Activated naive CD4-positive, alpha-beta T cell (primary cell): Measurements from ENCODE around the gene LRRC74B.
"Not testable (repeated sequence)": the region's sequence is repeated elsewhere in the genome, so short reads cannot be mapped to it uniquely, and the experiment has no call there.

Experiments used
- DNase-seq, 4 experiments: peaks; one replicate each; lab custom pipeline; 2025; lab: John Stamatoyannopoulos, UW

LRRC74B gene

DNA sequence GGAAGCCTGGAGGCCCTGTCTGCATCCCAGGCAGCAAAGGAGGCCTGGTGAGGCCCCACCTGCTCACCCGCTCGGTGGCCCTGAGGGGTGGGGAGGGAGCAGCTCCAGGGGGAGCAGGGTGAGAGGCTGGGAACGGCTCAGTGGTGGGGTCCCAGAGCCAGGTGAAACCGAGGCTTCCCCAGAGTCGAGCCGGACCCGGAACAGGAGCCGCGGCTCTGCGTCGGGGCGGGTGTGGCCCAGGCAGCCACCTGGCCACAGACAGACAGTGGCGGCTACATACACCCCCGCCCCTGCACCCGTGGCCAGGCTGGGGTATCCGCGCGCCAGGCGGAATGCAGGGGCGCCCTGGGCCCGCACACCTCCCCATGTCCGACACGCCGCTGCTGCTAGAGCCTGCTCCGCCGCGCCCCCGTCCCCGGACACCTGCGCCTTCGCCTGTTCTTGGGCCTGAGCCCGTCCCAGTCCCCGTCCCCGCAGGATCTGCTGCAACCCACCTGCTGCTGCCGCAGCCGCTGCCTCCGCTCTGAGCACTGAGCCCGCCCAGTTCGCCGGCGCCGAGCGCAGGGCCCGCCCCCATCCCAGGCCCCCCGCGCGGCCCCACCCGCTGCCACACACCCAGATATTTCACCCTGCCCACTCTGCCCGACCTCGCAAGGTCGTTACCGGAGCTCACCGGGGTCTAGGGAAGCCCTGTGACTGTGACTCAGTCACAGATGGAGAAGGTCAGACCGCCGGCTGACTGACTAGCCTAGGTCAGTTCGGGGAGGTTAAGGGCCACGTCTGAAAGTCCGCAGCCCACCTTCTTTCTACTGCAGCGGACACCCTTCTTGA lies 13.5 kb upstream of the LRRC74B start, which contains the start of gene SLC7A4:
TSS of gene SLC7A4 (minus strand) at position 525 of the 831 bp plus-strand sequence. CDS start 749 bp downstream, outside the sequence.
- DNase-seq, result no peak

DNA sequence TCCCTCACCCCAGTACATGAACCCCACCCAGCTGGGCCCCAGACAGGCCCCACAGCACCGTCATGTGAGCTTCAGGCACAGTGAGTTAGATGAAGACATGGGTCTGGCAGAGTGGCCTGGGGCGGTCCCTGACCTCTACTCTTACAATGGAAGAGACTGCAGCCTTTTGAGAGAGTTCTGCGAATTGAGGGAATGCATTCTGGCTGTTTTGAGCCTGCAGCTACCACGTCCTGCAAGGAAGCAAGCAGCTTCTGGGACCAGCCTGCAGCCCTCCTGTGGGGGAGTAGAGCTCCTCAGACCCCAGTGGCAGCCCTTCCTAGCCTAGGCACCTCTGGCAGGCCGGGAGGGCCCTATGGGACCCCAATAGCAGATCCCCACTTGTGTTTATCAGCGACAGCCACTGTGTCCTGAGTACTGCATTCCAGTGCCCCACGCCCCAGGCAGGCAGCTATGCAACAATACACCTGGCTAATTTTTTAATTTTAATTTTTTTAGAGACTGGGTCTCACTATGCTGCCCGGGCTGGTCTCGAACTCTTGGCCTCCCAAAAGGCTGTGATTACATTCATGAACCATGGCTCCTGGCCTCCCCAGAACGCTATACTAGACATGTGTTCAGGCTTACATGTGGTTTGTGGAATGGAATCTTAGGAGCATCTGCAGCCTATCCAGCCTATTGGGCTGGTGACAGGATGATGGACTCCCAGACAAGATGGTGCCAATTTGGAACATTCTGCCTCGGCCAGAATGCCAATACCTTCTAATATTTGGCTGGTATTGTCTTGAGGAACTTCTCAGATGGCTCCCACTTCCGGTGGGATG lies 12.7 kb upstream of the LRRC74B start:
- no peak for DNase-seq

- DNase-seq, result no peak
Measured at GRCh38 chr22:21033895-21034294, 11.9 kb upstream of the LRRC74B start.

GRCh38 chr22:21034989-21035388 lies 10.8 kb upstream of the LRRC74B start:
- no peak for DNase-seq

DNA sequence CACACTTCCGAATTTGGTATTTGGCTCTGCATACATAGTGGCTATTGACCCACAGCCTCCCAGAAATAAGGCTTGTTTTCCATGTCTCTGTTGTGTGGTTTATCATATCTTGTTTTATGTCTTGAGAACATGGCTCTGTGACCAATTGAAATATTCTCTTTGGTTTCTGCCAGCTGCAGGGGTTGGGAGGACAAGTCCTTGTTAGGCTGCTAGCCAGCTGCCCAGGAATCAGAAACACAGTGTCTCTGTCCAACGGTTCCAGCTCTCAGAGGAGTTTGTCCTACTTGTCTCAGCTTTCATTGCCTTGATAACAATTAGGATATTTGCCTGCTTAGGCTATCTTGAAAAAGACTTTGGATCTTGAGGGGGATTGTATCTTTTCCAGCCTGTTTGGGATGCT lies 7.3 kb upstream of the LRRC74B start:
- DNase-seq, result no peak

DNA sequence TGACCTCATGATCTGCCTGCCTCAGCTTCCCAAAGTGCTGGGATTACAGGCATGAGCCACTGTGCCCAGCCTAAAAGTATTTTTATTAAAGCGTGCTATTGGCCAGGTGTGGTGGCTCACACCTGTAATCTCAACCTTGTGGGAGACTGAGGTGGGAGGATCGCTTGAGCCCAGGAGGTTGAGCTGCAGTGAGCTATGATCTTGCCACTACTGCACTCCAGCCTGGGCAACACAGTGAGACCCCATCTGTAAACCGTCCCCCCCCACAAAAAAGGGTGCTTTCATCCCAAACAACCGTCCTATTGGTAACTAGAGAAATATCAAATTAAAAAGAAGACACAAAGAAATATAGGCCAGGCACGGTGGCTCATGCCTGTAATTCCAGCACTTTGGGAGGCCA lies 6.6 kb upstream of the LRRC74B start:
- DNase-seq, result not testable (repeated sequence)

GRCh38 chr22:21041937-21042336 lies 3.8 kb upstream of the LRRC74B start:
- no peak for DNase-seq

GRCh38 chr22:21042978-21043859 lies 2.5 kb upstream of the LRRC74B start:
- DNase-seq, result no peak

DNA sequence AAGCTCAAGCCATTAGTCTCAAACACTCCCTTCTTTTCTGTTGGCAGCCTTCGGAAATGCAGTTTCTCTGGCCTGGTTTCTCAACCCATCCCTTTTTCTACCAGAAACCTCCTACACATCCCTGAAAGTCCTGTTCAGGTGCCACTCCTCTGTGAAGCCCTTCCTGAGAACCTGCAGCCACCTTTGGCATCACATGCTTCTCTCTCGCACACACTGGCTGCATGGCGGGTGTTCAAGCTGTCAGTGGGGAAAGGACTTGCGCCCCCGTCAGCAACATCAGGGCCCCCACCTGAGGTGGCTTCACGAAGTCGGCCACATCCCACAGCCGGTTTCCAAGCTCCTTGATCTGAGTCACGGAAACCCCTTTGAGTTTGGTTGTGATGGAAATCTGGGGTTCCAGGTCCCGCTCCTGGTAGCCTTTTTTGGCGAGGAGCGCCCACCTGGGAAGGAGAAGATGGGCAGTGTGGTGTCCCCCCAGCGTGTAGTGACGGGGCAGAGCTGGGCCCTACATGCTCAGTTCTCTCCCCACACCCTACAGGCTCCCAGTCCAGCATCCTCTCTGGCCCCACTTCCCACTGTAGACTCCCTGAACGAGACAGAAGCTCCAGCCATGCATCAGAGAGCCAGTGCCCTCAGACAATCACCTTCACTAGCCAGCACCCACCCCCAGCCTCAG lies 1.7 kb upstream of the LRRC74B start:
- DNase-seq, result no peak

DNA sequence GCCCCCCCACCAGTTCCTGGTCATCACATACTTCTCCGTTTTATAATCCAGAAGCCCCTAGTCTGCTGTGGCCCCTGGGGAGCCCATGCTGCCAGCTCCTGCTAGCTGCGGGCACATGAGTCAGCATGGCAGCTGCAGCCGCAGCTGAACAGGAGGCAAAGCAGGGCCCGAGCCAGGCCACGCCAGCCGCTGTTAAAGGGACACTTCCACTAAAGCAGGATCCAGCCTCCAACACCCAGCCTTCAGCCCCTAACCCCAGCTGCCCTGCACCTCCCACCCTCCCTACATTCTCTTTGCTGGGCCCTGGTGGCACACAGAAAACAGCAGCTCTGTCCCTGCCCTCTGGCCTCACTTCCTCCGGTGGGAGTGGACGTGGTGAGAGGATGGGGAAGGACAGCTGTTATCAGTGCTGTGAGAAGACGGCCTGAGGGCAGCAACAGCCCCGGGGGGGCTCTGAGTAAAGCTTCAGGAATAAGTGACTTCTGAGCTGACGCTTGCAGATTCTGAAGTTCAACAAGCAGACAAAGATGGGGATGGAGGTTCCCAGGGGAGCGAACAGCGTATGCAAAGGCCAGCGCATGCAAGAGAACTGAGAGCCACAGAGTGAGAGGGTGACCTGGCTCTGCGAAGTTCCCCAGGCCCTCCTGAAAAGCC lies 688 bp upstream of the LRRC74B start:
- DNase-seq, result no peak

DNA sequence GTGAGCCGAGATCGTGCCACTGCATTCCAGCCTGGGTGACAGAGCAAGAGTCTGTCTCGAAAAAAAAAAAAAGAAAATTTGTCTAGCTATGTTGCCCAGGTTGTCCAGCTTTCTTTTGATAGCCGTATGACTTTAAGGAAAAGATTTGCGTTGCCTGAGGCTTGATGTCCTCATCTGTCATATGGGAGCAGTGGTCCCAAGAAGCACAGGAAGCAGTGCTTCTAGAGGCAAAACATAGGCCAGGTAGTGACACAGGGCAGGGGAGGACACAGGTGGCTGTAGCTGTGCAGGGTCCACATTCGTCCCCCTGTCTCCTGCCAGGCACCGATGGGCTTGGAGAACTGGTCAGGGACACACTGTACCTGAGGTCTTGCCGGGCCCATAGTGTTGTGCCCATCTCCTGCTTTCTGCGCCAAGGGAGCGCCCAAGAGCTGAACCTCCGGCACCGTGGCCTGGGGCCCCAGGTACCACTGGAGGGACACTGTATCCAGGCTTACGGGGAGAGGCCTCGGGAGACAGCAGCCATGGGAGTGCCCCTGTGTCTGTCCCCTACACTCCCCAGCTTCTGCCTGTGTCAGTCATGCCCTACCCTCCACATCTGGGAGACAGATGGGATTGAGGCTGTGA lies 1.4 kb downstream of the LRRC74B start:
- no peak for DNase-seq

DNA sequence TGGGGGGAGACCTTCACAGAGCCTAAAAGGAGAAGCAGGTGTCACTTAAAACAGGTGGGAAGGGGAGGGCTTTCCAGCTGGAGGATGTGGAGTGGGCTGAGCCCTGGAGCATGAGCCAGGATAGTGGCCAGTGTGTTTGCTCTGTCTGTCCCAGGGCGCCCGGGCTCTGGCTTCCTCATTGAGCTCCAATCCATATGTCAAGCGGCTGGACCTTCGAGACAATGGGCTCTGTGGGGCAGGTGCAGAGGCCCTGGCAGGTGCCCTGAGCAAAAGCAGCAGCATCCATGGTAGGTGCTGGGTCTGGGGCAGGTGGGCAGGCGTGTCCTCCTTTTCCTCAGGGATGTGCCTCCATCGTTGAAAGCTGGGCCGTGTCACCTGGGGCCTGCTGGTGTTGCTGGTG lies 2.0 kb downstream of the LRRC74B start:
- no peak for DNase-seq

DNA sequence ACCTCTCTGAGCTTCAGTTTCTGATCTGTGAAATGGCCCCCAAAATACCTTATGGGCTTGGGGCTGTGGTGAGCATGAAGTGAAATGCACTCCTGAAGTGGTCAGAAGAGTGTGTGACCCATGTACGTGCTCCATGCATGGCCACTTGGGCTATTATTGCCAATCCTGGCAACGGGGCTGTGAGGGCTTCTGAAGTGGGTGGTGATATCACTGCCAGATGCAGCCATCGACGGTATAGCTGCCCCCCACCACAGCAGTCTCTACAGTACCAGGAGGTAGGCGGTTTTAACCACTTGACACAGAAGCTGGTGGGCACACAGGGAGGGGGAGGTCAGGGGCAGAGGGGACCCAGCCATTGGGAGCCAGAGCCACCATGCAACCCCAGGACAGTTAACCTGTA lies 2.7 kb downstream of the LRRC74B start:
- DNase-seq, result not testable (repeated sequence)

DNA sequence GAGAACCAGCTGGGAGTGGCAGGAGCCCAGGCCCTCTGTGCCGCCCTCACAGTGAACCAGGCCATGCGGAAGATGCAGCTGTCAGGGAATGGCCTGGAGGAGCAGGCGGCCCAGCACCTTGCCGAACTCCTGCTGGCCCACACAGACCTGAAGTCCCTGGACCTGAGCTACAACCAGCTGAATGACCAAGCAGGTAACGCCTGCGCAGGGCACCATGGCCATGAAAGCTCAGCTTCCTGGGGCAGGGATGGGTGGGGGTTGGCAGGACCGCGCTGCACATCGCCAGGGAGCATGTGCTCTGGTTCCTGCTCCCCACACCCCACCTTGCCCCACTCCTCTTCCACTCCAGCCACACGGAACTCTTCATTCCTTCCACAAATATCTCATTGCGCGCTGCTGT lies 3.2 kb downstream of the LRRC74B start:
- not testable (repeated sequence) for DNase-seq

- DNase-seq, result no peak
Measured at GRCh38 chr22:21051145-21051830, 5.5 kb downstream of the LRRC74B start.

DNA sequence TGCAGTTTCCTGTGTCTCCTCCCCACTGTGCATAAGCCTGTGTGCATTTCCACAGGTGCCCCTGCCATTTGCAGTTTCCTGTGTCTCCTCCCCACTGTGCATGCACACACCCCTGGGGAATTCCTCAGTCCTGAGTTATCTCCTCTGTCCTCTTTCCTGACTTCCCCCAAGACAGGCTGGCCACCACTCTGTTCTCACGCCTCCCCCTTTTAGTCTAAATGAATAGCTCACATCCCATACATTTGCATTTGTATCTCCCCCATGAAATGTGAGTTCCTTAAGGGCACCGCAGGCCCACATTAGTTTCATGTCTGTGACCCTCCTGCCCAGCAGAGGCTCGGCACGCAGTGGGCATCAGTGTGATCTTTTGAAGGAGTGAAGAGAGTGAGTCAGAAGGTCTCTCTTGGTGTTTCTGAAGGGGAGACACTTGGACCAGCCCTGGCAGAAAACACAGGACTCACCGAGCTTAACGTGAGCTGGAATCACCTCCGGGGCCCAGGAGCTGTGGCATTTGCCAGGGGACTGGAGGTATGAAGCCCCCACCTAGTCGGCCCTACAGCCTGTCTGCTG lies 6.2 kb downstream of the LRRC74B start:
- no peak for DNase-seq

- no peak for DNase-seq
Measured at GRCh38 chr22:21052715-21053459, 7.1 kb downstream of the LRRC74B start.

- DNase-seq, result no peak
Measured at GRCh38 chr22:21054046-21054713, 8.4 kb downstream of the LRRC74B start.
